Ishikawa (cell line): ENCODE results near the gene ADGRE2.

Experiments used
- CEBPB ChIP-seq: IDR thresholded peaks from 2 replicates; pipeline ENCODE4 v1.6.1; 2012
- CREB1 ChIP-seq: IDR thresholded peaks from 2 replicates; pipeline ENCODE4 v1.6.1; 2012; ENCODE audit warnings: low read depth
- EGR1 ChIP-seq: IDR thresholded peaks from 2 replicates; pipeline ENCODE4 v1.6.1; 2012
- EP300 ChIP-seq: IDR thresholded peaks from 2 replicates; pipeline ENCODE4 v1.6.1; 2012; ENCODE audit warnings: borderline replicate concordance
- FOXM1 ChIP-seq: IDR thresholded peaks from 2 replicates; pipeline ENCODE4 v1.6.1; 2012; ENCODE audit warnings: low read depth, borderline replicate concordance
- NFIC ChIP-seq: IDR thresholded peaks from 2 replicates; pipeline ENCODE4 v1.6.1; 2012
- RAD21 ChIP-seq: IDR thresholded peaks from 2 replicates; pipeline ENCODE4 v1.6.1; 2012; ENCODE audit warnings: low read depth
- TAF1 ChIP-seq: IDR thresholded peaks from 2 replicates; pipeline ENCODE4 v1.6.1; 2012; ENCODE audit warnings: low read depth, mild to moderate bottlenecking
- TCF12 ChIP-seq: IDR thresholded peaks from 2 replicates; pipeline ENCODE4 v1.6.1; 2012; ENCODE audit warnings: low read depth
- TEAD4 ChIP-seq: IDR thresholded peaks from 2 replicates; pipeline ENCODE4 v1.6.1; 2012
- USF1 ChIP-seq: IDR thresholded peaks from 2 replicates; pipeline ENCODE4 v1.6.1; 2012
- YY1 ChIP-seq: IDR thresholded peaks from 2 replicates; pipeline ENCODE4 v1.6.1; 2012; ENCODE audit warnings: low read depth
- ZBTB7A ChIP-seq: IDR thresholded peaks from 2 replicates; pipeline ENCODE4 v1.6.1; 2012; ENCODE audit warnings: low read depth
- TF ChIP-seq, protein P1 (sequence below): IDR thresholded peaks from 2 replicates; pipeline ENCODE4 v1.6.1; 2012; ENCODE audit warnings: low read depth, mild to moderate bottlenecking
- TF ChIP-seq, protein P2 (sequence below): IDR thresholded peaks from 2 replicates; pipeline ENCODE4 v1.6.1; 2012

Gene ADGRE2

DNA sequence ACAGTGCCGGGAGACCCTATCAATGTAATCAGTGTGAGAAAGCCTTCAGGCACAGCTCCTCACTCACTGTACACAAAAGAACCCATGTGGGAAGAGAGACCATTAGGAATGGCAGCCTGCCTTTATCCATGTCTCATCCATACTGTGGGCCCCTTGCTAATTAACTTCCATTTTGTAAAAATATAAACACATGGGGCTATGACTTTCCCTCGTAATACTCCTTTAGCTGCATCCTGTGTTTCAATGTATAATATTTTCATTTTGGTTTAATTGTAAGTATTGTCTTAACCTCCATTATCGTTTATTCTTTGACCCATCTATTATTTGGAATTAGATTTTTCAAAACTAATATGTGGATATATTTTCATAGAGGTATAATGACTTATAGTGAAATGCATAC, 59.2 kb downstream of the ADGRE2 start:
- TF ChIP-seq TEAD4 (no peak), CEBPB (no peak), ZBTB7A (no peak), EP300 (no peak), TCF12 (no peak)

- TF ChIP-seq YY1 (no peak), USF1 (peak; percentile 29; the same call in 1 of the 2 replicates), CREB1 (no peak), TAF1 (no peak), TEAD4 (no peak)
- TF ChIP-seq, protein P1, sequence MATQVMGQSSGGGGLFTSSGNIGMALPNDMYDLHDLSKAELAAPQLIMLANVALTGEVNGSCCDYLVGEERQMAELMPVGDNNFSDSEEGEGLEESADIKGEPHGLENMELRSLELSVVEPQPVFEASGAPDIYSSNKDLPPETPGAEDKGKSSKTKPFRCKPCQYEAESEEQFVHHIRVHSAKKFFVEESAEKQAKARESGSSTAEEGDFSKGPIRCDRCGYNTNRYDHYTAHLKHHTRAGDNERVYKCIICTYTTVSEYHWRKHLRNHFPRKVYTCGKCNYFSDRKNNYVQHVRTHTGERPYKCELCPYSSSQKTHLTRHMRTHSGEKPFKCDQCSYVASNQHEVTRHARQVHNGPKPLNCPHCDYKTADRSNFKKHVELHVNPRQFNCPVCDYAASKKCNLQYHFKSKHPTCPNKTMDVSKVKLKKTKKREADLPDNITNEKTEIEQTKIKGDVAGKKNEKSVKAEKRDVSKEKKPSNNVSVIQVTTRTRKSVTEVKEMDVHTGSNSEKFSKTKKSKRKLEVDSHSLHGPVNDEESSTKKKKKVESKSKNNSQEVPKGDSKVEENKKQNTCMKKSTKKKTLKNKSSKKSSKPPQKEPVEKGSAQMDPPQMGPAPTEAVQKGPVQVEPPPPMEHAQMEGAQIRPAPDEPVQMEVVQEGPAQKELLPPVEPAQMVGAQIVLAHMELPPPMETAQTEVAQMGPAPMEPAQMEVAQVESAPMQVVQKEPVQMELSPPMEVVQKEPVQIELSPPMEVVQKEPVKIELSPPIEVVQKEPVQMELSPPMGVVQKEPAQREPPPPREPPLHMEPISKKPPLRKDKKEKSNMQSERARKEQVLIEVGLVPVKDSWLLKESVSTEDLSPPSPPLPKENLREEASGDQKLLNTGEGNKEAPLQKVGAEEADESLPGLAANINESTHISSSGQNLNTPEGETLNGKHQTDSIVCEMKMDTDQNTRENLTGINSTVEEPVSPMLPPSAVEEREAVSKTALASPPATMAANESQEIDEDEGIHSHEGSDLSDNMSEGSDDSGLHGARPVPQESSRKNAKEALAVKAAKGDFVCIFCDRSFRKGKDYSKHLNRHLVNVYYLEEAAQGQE: no peak
Observed at GRCh38 chr19:14718522-14719116, 59.7 kb downstream of the ADGRE2 start.

DNA sequence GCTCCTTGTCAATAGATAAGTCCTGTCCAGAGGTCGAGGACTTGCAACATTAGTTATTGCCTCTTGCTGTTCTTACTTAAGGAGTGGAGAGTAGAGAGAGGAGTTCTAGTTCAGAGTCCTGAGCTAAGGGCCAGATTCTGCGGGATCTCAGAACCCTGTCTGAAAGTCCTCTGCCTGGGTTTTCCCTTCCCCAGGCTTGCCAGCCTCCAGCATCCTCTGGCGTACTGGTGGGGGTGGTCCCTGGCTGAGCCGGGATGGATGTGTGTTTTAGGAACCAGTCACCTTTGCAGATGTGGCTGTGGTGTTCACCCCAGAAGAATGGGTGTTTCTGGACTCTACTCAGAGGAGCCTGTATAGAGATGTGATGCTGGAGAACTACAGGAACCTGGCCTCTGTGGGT, 62.5 kb downstream of the ADGRE2 start:
- TF ChIP-seq USF1: no peak
- no peak for TF ChIP-seq TCF12
- TF ChIP-seq YY1: no peak
- TF ChIP-seq TAF1: no peak
- TF ChIP-seq, protein P2, sequence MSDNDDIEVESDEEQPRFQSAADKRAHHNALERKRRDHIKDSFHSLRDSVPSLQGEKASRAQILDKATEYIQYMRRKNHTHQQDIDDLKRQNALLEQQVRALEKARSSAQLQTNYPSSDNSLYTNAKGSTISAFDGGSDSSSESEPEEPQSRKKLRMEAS: no peak
- no peak for TF ChIP-seq NFIC
- no peak for TF ChIP-seq EP300
- TF ChIP-seq CEBPB: no peak
- TF ChIP-seq EGR1: no peak
- TF ChIP-seq TEAD4: no peak

GRCh38 chr19:14704450-14704849, 73.9 kb downstream of the ADGRE2 start:
- TF ChIP-seq NFIC (no peak), TCF12 (no peak), CREB1 (no peak)
- TF ChIP-seq, protein P1: no peak

GRCh38 chr19:14703833-14704232, 74.5 kb downstream of the ADGRE2 start:
- no peak for TF ChIP-seq TCF12

- no peak for TF ChIP-seq EP300
- TF ChIP-seq ZBTB7A: no peak
- no peak for TF ChIP-seq USF1
- TF ChIP-seq, protein P2: no peak
- TF ChIP-seq, protein P1: no peak
- TF ChIP-seq YY1: no peak
- no peak for TF ChIP-seq FOXM1
- TF ChIP-seq CEBPB: no peak
- no peak for TF ChIP-seq CREB1
- TF ChIP-seq EGR1: no peak
- no peak for TF ChIP-seq RAD21
- TF ChIP-seq TAF1: no peak
- TF ChIP-seq NFIC: no peak
- no peak for TF ChIP-seq TCF12
- no peak for TF ChIP-seq TEAD4
Observed at GRCh38 chr19:14700711-14701375, 77.5 kb downstream of the ADGRE2 start.
